ENCODE results near the gene TGIF2. TPM values are rescaled to one million over a fixed set of nuclear protein-coding genes. Genes with fewer than 3 reads are reported as not detected.

The TGIF2 gene
- total and polyA plus RNA-seq, 9 of the 15 experiments (the other 6 are each of a cell fraction or from before 2014, with no cell fraction given): 6.8 to 27.8 (median 15.7) TPM

DNA sequence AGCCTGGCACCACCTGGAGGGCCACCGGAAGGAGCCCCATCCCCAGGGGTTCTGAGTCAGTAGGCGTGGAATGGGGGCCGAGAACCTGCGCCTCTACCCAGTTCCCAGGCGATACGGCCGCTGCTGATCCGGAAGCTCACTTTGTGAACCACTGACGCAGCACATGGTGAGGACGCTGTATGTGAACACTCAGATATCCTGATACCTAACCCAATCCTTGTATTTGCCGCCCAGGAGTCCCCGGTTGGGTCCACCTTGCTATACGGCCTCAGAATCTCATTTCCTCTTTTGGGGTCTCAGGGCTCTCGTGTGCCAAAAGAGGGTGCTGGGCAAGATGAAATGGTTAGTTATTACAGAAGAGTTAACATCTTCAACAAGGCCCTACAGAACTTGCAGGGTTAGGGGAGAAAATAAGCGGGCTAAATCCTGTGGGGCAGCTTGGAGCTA lies 31.6 kb downstream of the TGIF2 start (continued):
- peak; percentile 85 for TF ChIP-seq ZNF592 (IDR thresholded peaks at IDR 0.05)

GRCh38 chr20:36605399-36606157 lies 32.2 kb downstream of the TGIF2 start, which contains the start of gene RAB5IF:
Gene RAB5IF, plus strand, starts transcription at chr20:36605779. Its CDS starts 173 bp downstream, at chr20:36605952.
- FAIRE-seq: peak; percentile 99
- Histone ChIP-seq H3K27me3 (ENCODE audit: control insufficient read depth in 2 of 2, insufficient read depth in 2 of 2, low read length in 2 of 2) (no peaks in the 10 kb centered on the region), H3K4me3 (peak within 1 kb of the TSS; percentile 98), H2AFZ (ENCODE audit: low read depth, low read length) (peak within 1 kb of the TSS; percentile 100), H3K9ac (ENCODE audit: insufficient read depth in 1 of 2, low read depth in 2 of 2, low read length in 2 of 2) (peak within 1 kb of the TSS; percentile 94 to 97), H3K36me3 (ENCODE audit: control insufficient read depth, insufficient read depth, low read length) (peaks cover 32% of the 10 kb centered on the region), H3K27ac (ENCODE audit: extremely low read depth, low read depth, low read length) (peak within 1 kb of the TSS; percentile 89), H3K9me3 (replicated peaks; ENCODE audit: control insufficient read depth, insufficient read depth, low read depth, low read length) (no peaks in the 10 kb centered on the region), H3K9me1 (ENCODE audit: control insufficient read depth, insufficient read depth, low read length) (no peaks in the 10 kb centered on the region), H3K4me2 (ENCODE audit: insufficient read depth, low read length) (peak within 1 kb of the TSS; percentile 94), H4K20me1 (replicated peaks; ENCODE audit: control insufficient read depth, insufficient read depth, low read length) (peaks cover 7% of the 10 kb centered on the region; the same call in 1 of the 2 replicates), H3K79me2 (ENCODE audit: control insufficient read depth, insufficient read depth, low read length) (peaks cover 31% of the 10 kb centered on the region), H3K4me1 (replicated peaks in 1 of 2; ENCODE audit: control insufficient read depth in 2 of 2, insufficient read depth in 2 of 2, low read length in 2 of 2) (peaks cover 8 to 12% of the 10 kb centered on the region in 2 experiments)
- peak; percentile 93 to 99 (median 94) for DNase-seq (ENCODE audit: extremely low read depth in 1 of 4, low spot score in 3 of 4)
- peak; percentile 98 for ATAC-seq
- intact Hi-C loops (cut with micrococcal nuclease) (no loop called here), in situ Hi-C loops (cut with MboI) (no loop called here)
- BruUV-seq (replicated peaks): no TSS peak
- ChIA-PET CTCF (ENCODE audit: low intra/inter-chr PET ratio) (interaction anchor here (0.6 to 1.0 kb wide), 3 partner anchors 29 to 124 kb away, joined by 3 to 4 read pairs (median 4); no protein-coding TSS in a partner anchor), POLR2A (interaction anchor here (0.6 to 3.2 kb wide), 18 partner anchors 10 to 851 kb away, joined by 3 to 18 read pairs (median 4); partner anchors contain the start of genes DSN1 and TGIF2)
- 1% methylated on average over 76 of the region's 90 CpGs for WGBS (ENCODE audit: insufficient coverage, low coverage, missing lambda C conversion rate)
- TF ChIP-seq TOE1 (IDR thresholded peaks at IDR 0.05; ENCODE audit: borderline replicate concordance): peak; percentile 85
- TF ChIP-seq TOE1 (CRISPR knock-in tag; IDR thresholded peaks at IDR 0.05; ENCODE audit: borderline replicate concordance, low read depth): no peak
- peak; percentile 89 to 98 (median 98) for TF ChIP-seq CTCF (IDR thresholded peaks at IDR 0.05 in 2 of 3, conservative IDR thresholded peaks at IDR 0.05 in 1 of 3; ENCODE audit: insufficient read depth in 2 of 3, low read depth in 1 of 3, low read length in 3 of 3)
- TF ChIP-seq POLR2AphosphoS5 (IDR thresholded peaks at IDR 0.05; ENCODE audit: control insufficient read depth, insufficient read depth, low read depth, low read length): peak; percentile 81
- TF ChIP-seq ESRRA (IDR thresholded peaks at IDR 0.05; ENCODE audit: borderline replicate concordance, low read depth): peak; percentile 69; the same call in 1 of the 2 replicates
- TF ChIP-seq KAT7 (CRISPR knock-in tag; IDR thresholded peaks at IDR 0.05; ENCODE audit: borderline replicate concordance): peak; percentile 77; the same call in 1 of the 2 replicates
- no peak for TF ChIP-seq TAF15 (IDR thresholded peaks at IDR 0.05; ENCODE audit: low read depth, low read length)
- TF ChIP-seq SMARCA4 (IDR thresholded peaks at IDR 0.05): 0 out of 2 replicates have a peak, but pooled peaks have one; percentile 20
- TF ChIP-seq, protein P1, sequence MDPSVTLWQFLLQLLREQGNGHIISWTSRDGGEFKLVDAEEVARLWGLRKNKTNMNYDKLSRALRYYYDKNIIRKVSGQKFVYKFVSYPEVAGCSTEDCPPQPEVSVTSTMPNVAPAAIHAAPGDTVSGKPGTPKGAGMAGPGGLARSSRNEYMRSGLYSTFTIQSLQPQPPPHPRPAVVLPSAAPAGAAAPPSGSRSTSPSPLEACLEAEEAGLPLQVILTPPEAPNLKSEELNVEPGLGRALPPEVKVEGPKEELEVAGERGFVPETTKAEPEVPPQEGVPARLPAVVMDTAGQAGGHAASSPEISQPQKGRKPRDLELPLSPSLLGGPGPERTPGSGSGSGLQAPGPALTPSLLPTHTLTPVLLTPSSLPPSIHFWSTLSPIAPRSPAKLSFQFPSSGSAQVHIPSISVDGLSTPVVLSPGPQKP (CRISPR knock-in tag; IDR thresholded peaks at IDR 0.05): no peak

All from K562 (cell line).